Activated naive CD8-positive, alpha-beta T cell treated with anti-CD3 and anti-CD28 coated beads for 36 hours (primary cell): ENCODE results near the gene ARHGAP42. TPM values are rescaled to one million over a fixed set of nuclear protein-coding genes. Genes with fewer than 3 reads are reported as not detected.

ENCODE experiments used
- DNase-seq: peaks from one replicate; pipeline ENCODE4 v3.0.0; 2021
- H3K27ac Mint-ChIP-seq: one replicate; pipeline ENCODE4 v1.8.0; 2022; ENCODE audit warnings: mild to moderate bottlenecking, moderate library complexity, mixed read lengths
- H3K27me3 Mint-ChIP-seq: one replicate; pipeline ENCODE4 v1.8.0; 2022; ENCODE audit warnings: mild to moderate bottlenecking, mixed read lengths
- H3K36me3 Mint-ChIP-seq: one replicate; pipeline ENCODE4 v1.8.0; 2021; ENCODE audit warnings: mild to moderate bottlenecking, mixed read lengths
- H3K4me1 Mint-ChIP-seq: one replicate; pipeline ENCODE4 v1.8.0; 2021; ENCODE audit warnings: mixed read lengths
- H3K4me3 Mint-ChIP-seq: one replicate; pipeline ENCODE4 v1.8.0; 2022; ENCODE audit warnings: mild to moderate bottlenecking, moderate library complexity, mixed read lengths
- H3K9me3 Mint-ChIP-seq: one replicate; pipeline ENCODE4 v1.8.0; 2022; ENCODE audit warnings: mixed read lengths
- total RNA-seq, 2 experiments: library from RNA; stranded (reverse); gene quantifications; one replicate each; pipeline ENCODE4 v1.2.3, GENCODE V29; 2021

The ARHGAP42 gene
- total RNA-seq, 2 experiments from 2014 or later: 0.22 to 0.58 TPM

- no peak for DNase-seq
- Mint-ChIP-seq H3K27me3 (no peaks in the 10 kb centered on the region), H3K27ac (no peak overlapping the region), H3K4me1 (no peaks in the 10 kb centered on the region), H3K4me3 (no peak overlapping the region), H3K36me3 (no peaks in the 10 kb centered on the region), H3K9me3 (no peaks in the 10 kb centered on the region)
Measured at GRCh38 chr11:100808904-100809491, 121.9 kb downstream of the ARHGAP42 start.

DNA sequence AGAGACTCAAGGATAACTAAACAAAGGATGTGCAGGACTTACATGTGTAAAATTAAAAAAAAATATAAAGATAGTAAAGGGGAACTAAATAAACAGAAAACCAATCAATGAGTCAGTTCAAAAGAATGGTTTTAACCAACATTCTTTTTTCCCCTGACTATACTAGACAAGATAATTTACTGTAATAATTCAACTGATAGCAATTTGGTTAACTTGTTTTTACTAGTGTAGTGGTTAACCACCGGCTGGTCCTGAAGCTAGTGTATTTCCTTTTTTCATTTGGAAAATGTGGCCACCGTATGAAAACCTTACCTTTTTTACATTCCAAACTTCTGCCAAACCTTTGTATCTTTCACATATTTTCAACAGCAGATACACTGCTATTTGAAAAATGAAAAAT, 123.1 kb downstream of the ARHGAP42 start:
- no peak for DNase-seq
- H3K36me3 Mint-ChIP-seq: no peaks in the 10 kb centered on the region
- H3K27me3 Mint-ChIP-seq: no peaks in the 10 kb centered on the region
- H3K27ac Mint-ChIP-seq: no peak overlapping the region
- H3K4me1 Mint-ChIP-seq: no peaks in the 10 kb centered on the region
- no peak overlapping the region for H3K4me3 Mint-ChIP-seq
- H3K9me3 Mint-ChIP-seq: peaks cover 3% of the 10 kb centered on the region

- Mint-ChIP-seq H3K4me3 (no peak overlapping the region), H3K27me3 (no peaks in the 10 kb centered on the region), H3K4me1 (no peaks in the 10 kb centered on the region), H3K36me3 (no peaks in the 10 kb centered on the region), H3K9me3 (peaks cover 3% of the 10 kb centered on the region), H3K27ac (no peak overlapping the region)
- no peak for DNase-seq
Measured at GRCh38 chr11:100810666-100811065, 123.6 kb downstream of the ARHGAP42 start.

GRCh38 chr11:100812517-100812916, 125.4 kb downstream of the ARHGAP42 start:
- Mint-ChIP-seq H3K4me1 (no peaks in the 10 kb centered on the region), H3K27ac (no peak overlapping the region), H3K27me3 (no peaks in the 10 kb centered on the region), H3K36me3 (no peaks in the 10 kb centered on the region), H3K4me3 (no peak overlapping the region), H3K9me3 (peaks cover 3% of the 10 kb centered on the region)
- no peak for DNase-seq

GRCh38 chr11:100815787-100816330, 128.8 kb downstream of the ARHGAP42 start:
- DNase-seq: no peak
- peaks cover 3% of the 10 kb centered on the region for H3K9me3 Mint-ChIP-seq
- H3K4me1 Mint-ChIP-seq: no peaks in the 10 kb centered on the region
- no peaks in the 10 kb centered on the region for H3K27me3 Mint-ChIP-seq
- H3K27ac Mint-ChIP-seq: no peak overlapping the region
- no peaks in the 10 kb centered on the region for H3K36me3 Mint-ChIP-seq
- no peak overlapping the region for H3K4me3 Mint-ChIP-seq

DNA sequence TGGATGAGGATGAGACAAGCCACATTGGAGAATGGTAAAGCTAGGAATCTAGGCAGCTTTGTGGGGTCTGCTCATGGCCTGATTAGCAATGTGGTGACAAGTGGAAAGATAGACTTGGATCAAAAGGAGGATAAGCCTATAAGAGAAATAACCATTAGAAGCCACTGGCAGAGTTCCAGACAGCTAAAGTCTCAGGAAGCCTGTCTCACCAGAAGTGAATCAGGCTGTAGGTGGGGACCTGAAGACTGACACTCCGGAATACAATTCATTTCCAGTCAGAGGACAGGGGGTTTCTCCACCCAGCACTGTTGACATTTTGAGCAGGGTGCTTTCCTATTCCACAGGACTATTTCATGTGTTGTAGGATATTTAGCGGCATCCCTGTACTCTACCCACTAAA, 129.7 kb downstream of the ARHGAP42 start:
- Mint-ChIP-seq H3K9me3 (peaks cover 3% of the 10 kb centered on the region), H3K27ac (no peak overlapping the region), H3K36me3 (no peaks in the 10 kb centered on the region), H3K27me3 (no peaks in the 10 kb centered on the region), H3K4me1 (no peaks in the 10 kb centered on the region), H3K4me3 (no peak overlapping the region)
- DNase-seq: no peak

- Mint-ChIP-seq H3K36me3 (no peaks in the 10 kb centered on the region), H3K4me3 (no peak overlapping the region), H3K9me3 (peaks cover 3% of the 10 kb centered on the region), H3K27ac (no peak overlapping the region), H3K4me1 (no peaks in the 10 kb centered on the region), H3K27me3 (no peaks in the 10 kb centered on the region)
- DNase-seq: no peak
Measured at GRCh38 chr11:100817620-100818019, 130.5 kb downstream of the ARHGAP42 start.

- no peak overlapping the region for H3K27ac Mint-ChIP-seq
- no peaks in the 10 kb centered on the region for H3K9me3 Mint-ChIP-seq
- no peak overlapping the region for H3K4me3 Mint-ChIP-seq
- H3K36me3 Mint-ChIP-seq: no peaks in the 10 kb centered on the region
- H3K4me1 Mint-ChIP-seq: no peaks in the 10 kb centered on the region
- no peak for DNase-seq
- no peaks in the 10 kb centered on the region for H3K27me3 Mint-ChIP-seq
Measured at GRCh38 chr11:100820621-100821020, 133.5 kb downstream of the ARHGAP42 start.

DNA sequence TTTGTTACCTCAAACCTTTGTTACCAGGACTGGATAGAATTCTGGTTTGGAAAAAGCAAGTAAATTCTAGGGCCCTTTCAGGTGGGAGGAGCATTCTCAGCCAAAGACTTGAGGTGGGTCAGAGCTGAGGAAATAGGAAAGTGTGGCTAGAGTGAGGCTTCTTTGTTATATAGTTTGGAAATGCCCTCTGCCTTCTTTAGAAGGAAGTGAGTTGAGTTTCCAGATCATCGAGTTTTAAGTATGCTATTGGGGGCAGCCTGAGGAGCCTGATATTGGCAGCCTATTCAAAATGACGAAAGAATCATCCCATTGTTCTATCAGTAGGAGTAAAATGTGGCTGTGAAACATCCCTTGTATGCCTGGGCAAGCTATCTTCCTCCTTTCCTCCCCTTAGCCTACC, 134.1 kb downstream of the ARHGAP42 start:
- Mint-ChIP-seq H3K9me3 (no peaks in the 10 kb centered on the region), H3K36me3 (no peaks in the 10 kb centered on the region), H3K27me3 (no peaks in the 10 kb centered on the region), H3K27ac (no peak overlapping the region), H3K4me1 (no peaks in the 10 kb centered on the region), H3K4me3 (no peak overlapping the region)
- no peak for DNase-seq

DNA sequence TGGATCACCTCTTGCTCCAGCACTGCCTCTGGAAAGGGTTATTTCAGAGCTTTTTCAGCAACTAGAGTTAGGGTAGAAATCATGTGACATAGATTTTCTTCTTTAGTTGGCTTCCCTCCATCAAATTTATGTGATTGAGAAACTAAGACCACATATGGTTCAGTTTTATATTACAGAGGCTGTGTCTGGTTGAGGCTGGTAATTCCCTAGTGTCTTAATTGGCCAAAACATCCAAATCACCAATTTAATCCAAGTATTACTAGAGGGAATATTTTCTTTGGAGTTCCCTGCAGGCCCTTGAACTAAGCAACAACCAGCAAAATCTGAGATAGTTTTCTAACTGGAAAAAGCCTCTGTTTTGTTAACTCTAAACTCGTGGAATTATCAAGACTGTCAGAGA, 136.3 kb downstream of the ARHGAP42 start:
- H3K36me3 Mint-ChIP-seq: no peaks in the 10 kb centered on the region
- no peak for DNase-seq
- no peaks in the 10 kb centered on the region for H3K27me3 Mint-ChIP-seq
- H3K9me3 Mint-ChIP-seq: no peaks in the 10 kb centered on the region
- H3K27ac Mint-ChIP-seq: no peak overlapping the region
- no peak overlapping the region for H3K4me3 Mint-ChIP-seq
- no peaks in the 10 kb centered on the region for H3K4me1 Mint-ChIP-seq

GRCh38 chr11:100824041-100824809, 137.1 kb downstream of the ARHGAP42 start:
- no peaks in the 10 kb centered on the region for H3K36me3 Mint-ChIP-seq
- no peaks in the 10 kb centered on the region for H3K4me1 Mint-ChIP-seq
- H3K27me3 Mint-ChIP-seq: no peaks in the 10 kb centered on the region
- no peak for DNase-seq
- H3K4me3 Mint-ChIP-seq: no peak overlapping the region
- H3K9me3 Mint-ChIP-seq: no peaks in the 10 kb centered on the region
- H3K27ac Mint-ChIP-seq: no peak overlapping the region

GRCh38 chr11:100825626-100826025, 138.5 kb downstream of the ARHGAP42 start:
- no peak overlapping the region for H3K4me3 Mint-ChIP-seq
- H3K9me3 Mint-ChIP-seq: no peaks in the 10 kb centered on the region
- no peaks in the 10 kb centered on the region for H3K36me3 Mint-ChIP-seq
- H3K4me1 Mint-ChIP-seq: no peaks in the 10 kb centered on the region
- H3K27ac Mint-ChIP-seq: no peak overlapping the region
- no peak for DNase-seq
- no peaks in the 10 kb centered on the region for H3K27me3 Mint-ChIP-seq

GRCh38 chr11:100827934-100828661, 141.0 kb downstream of the ARHGAP42 start:
- Mint-ChIP-seq H3K9me3 (no peaks in the 10 kb centered on the region), H3K27ac (no peak overlapping the region), H3K36me3 (no peaks in the 10 kb centered on the region), H3K4me1 (no peaks in the 10 kb centered on the region), H3K27me3 (no peaks in the 10 kb centered on the region), H3K4me3 (no peak overlapping the region)
- DNase-seq: no peak

DNA sequence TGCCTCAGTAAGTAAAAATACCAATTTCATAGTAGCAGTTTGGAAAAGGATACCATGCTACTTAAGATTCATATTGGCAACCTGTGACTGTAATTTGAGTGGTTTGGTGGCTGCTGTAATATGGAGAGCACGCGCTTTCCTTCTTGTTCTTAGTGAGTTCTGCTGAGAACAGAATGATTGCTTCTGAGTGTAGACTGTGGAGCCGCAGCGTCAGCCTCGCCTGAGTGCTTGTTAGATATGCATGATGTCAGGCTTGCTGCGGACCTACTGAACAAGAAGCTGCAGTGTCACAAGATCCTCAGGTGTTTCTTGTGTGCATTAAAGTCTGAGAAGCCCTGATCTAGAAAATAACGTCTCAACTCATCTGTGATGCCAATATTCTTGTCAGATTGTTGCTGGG, 143.2 kb downstream of the ARHGAP42 start:
- H3K27ac Mint-ChIP-seq: no peak overlapping the region
- no peak for DNase-seq
- H3K4me3 Mint-ChIP-seq: no peak overlapping the region
- no peaks in the 10 kb centered on the region for H3K36me3 Mint-ChIP-seq
- no peaks in the 10 kb centered on the region for H3K27me3 Mint-ChIP-seq
- H3K9me3 Mint-ChIP-seq: no peaks in the 10 kb centered on the region
- no peaks in the 10 kb centered on the region for H3K4me1 Mint-ChIP-seq

- Mint-ChIP-seq H3K9me3 (no peaks in the 10 kb centered on the region), H3K27me3 (no peaks in the 10 kb centered on the region), H3K4me3 (no peak overlapping the region), H3K4me1 (no peaks in the 10 kb centered on the region), H3K27ac (no peak overlapping the region), H3K36me3 (no peaks in the 10 kb centered on the region)
- DNase-seq: no peak
Measured at GRCh38 chr11:100830978-100831732, 144.1 kb downstream of the ARHGAP42 start.
